HEK293T (cell line): ENCODE measurements around the gene POLR3C.

Source experiments
- ARNT ChIP-seq: fragments of 450-650 bp; IDR thresholded peaks from 2 replicates; pipeline ENCODE4 v1.6.1; 2017; ENCODE audit warnings: mild to moderate bottlenecking
- BHLHE40 ChIP-seq: fragments of 450-650 bp; IDR thresholded peaks from 2 replicates; pipeline ENCODE4 v1.6.1; 2016; ENCODE audit warnings: mild to moderate bottlenecking, moderate library complexity, borderline replicate concordance
- CTBP1 ChIP-seq: fragments of 450-650 bp; IDR thresholded peaks from 2 replicates; pipeline ENCODE4 v1.6.1; 2016; ENCODE audit warnings: borderline replicate concordance
- ELF4 ChIP-seq: fragments of 450-650 bp; IDR thresholded peaks from 2 replicates; pipeline ENCODE4 v1.6.1; 2017; ENCODE audit warnings: antibody characterized with exemption
- FOXA1 ChIP-seq: fragments of 450-650 bp; IDR thresholded peaks from 2 replicates; pipeline ENCODE4 v1.6.1; 2016; ENCODE audit warnings: mild to moderate bottlenecking
- FOXK2 ChIP-seq: fragments of 450-650 bp; IDR thresholded peaks from 2 replicates; pipeline ENCODE4 v1.6.1; 2016; ENCODE audit warnings: mild to moderate bottlenecking
- FOXM1 ChIP-seq: fragments of 450-650 bp; IDR thresholded peaks from 2 replicates; pipeline ENCODE4 v1.6.1; 2017; ENCODE audit warnings: mild to moderate bottlenecking, borderline replicate concordance
- L3MBTL2 ChIP-seq: fragments of 450-650 bp; conservative IDR thresholded peaks from 2 replicates; pipeline ENCODE4 v1.6.1; 2016; ENCODE audit warnings: mild to moderate bottlenecking
- NFRKB ChIP-seq: fragments of 450-650 bp; IDR thresholded peaks from 2 replicates; pipeline ENCODE4 v1.6.1; 2016; ENCODE audit warnings: mild to moderate bottlenecking, moderate library complexity
- SP1 ChIP-seq: fragments of 450-650 bp; IDR thresholded peaks from 2 replicates; pipeline ENCODE4 v1.6.1; 2017
- SUZ12 ChIP-seq: fragments of 450-650 bp; IDR thresholded peaks from 2 replicates; pipeline ENCODE4 v1.6.1; 2016; ENCODE audit warnings: mild to moderate bottlenecking
- TARDBP ChIP-seq: fragments of 450-650 bp; IDR thresholded peaks from 2 replicates; pipeline ENCODE4 v1.6.1; 2016
- ZNF384 ChIP-seq: fragments of 450-650 bp; IDR thresholded peaks from 2 replicates; pipeline ENCODE4 v1.6.1; 2016
- TF ChIP-seq, protein P1 (sequence below): fragments of 450-650 bp; IDR thresholded peaks from 2 replicates; pipeline ENCODE4 v1.6.1; 2016

DNA sequence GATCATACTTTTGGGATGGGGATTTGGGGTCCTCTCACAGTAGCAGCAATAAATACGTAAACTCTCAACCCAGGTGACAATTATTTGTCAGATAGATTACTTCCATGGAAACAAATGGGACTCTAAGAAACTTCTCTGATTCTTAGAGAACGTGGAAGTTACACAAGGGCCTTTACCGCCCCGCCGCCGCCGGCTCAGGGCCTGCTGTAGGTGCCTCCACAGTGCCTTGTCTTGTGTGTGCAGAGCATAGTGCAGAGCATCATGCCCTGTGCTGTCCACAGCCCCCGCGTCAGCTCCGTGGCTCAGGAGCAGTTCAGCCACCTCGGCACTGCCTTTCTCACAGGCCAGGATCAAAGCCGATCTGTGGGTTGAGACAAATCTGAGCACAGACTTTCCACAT lies 50.6 kb downstream of the POLR3C start:
- TF ChIP-seq SP1 (no peak), FOXA1 (no peak), BHLHE40 (no peak), ARNT (no peak), FOXM1 (no peak), CTBP1 (no peak), FOXK2 (no peak), NFRKB (no peak), ELF4 (no peak), ZNF384 (no peak), TARDBP (no peak), L3MBTL2 (no peak), SUZ12 (no peak)
- TF ChIP-seq, protein P1, sequence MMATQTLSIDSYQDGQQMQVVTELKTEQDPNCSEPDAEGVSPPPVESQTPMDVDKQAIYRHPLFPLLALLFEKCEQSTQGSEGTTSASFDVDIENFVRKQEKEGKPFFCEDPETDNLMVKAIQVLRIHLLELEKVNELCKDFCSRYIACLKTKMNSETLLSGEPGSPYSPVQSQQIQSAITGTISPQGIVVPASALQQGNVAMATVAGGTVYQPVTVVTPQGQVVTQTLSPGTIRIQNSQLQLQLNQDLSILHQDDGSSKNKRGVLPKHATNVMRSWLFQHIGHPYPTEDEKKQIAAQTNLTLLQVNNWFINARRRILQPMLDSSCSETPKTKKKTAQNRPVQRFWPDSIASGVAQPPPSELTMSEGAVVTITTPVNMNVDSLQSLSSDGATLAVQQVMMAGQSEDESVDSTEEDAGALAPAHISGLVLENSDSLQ: no peak
